Measurements from ENCODE around the gene MDP1.
"Not testable (repeated sequence)": the region's sequence is repeated elsewhere in the genome, so short reads cannot be mapped to it uniquely, and the experiment has no call there.

Gene MDP1

DNA sequence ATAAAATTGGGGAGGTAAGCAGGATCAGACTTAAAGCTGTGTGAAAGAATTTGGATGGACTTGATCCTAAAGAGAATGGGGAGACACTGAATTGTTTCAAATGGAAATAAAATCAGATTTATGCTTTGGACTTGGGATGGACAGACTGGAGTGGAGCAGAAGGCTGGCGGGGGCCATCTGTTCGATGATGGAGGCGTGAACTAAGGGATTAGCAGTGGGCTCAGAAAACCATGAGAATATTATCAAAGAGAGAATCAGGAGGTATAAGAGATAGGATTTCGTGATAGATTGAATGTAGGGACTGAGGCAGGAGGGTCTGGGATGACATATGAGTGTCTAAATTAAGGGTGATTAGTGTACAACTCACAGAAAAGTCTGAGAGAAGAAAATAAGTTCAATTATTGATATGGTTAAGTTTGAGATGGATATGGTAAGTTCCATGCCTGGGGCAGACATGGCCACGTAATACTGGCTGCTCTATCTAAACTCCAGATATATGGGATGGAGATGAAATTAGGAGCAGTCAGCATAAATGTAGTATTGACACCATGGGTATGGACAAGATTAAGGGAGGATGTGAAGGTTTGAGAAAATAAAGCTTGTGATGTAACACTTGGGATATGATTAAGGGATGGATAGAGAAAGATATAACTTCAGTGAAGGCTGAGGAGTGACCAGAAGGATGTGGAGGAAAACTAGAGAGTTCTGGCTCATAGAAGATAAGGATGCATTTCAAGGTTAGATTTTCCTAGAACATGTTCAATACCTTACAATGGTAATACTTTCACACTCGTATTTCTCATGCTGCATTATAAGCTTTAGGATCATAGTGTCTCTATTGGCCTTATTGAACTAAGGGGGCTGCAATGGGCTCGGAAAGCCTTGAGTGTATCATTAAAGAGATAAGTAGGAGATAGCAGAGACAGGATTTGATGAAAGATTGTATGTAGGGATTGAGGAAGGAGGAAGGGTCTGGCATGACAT is 11.4 kb downstream of the MDP1 start:
- H3K4me1 ChIP-seq, result no peaks in the 10 kb centered on the region
- peaks cover 12% of the 10 kb centered on the region for H3K36me3 ChIP-seq
- no peak for DNase-seq
- H3K4me3 ChIP-seq (ENCODE audit: low read depth, low read length), result no peak overlapping the region
- TF ChIP-seq, protein P1, sequence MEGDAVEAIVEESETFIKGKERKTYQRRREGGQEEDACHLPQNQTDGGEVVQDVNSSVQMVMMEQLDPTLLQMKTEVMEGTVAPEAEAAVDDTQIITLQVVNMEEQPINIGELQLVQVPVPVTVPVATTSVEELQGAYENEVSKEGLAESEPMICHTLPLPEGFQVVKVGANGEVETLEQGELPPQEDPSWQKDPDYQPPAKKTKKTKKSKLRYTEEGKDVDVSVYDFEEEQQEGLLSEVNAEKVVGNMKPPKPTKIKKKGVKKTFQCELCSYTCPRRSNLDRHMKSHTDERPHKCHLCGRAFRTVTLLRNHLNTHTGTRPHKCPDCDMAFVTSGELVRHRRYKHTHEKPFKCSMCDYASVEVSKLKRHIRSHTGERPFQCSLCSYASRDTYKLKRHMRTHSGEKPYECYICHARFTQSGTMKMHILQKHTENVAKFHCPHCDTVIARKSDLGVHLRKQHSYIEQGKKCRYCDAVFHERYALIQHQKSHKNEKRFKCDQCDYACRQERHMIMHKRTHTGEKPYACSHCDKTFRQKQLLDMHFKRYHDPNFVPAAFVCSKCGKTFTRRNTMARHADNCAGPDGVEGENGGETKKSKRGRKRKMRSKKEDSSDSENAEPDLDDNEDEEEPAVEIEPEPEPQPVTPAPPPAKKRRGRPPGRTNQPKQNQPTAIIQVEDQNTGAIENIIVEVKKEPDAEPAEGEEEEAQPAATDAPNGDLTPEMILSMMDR (IDR thresholded peaks at IDR 0.05; ENCODE audit: low read depth, low read length), result no peak
- no peaks in the 10 kb centered on the region for H3K27me3 ChIP-seq
- no peaks in the 10 kb centered on the region for H3K9me3 ChIP-seq

DNA sequence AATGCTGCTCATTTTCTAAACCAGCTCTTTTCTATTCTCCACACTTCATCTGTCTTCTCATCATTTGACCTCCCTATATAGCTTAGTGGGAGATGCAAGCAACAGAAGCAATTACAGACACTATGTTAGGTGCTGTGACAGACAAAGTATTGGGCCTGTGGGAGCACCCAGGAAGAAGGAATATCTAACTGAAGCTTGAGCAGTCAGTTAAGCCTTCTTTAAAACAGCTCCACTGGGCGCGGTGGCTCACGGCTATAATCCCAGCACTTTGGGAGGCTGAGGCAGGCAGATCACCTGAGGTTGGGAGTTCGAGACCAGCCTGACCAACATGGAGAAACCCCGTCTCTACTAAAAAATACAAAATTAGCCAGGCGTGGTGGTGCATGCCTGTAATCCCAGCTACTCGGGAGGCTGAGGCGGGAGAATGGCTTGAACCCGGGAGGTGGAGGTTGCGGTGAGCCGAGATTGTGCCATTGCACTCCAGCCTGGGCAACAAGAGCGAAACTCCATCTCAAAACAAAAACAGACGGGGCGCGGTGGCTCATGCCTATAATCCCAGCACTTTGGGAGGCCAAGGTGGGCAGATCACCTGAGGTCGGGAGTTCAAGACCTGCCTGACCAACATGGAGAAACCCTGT is 12.5 kb downstream of the MDP1 start:
- not testable (repeated sequence) for H3K9me3 ChIP-seq; H3K4me3 ChIP-seq (ENCODE audit: low read depth, low read length); H3K4me1 ChIP-seq; H3K27me3 ChIP-seq; DNase-seq
- peaks cover 12% of the 10 kb centered on the region for H3K36me3 ChIP-seq

DNA sequence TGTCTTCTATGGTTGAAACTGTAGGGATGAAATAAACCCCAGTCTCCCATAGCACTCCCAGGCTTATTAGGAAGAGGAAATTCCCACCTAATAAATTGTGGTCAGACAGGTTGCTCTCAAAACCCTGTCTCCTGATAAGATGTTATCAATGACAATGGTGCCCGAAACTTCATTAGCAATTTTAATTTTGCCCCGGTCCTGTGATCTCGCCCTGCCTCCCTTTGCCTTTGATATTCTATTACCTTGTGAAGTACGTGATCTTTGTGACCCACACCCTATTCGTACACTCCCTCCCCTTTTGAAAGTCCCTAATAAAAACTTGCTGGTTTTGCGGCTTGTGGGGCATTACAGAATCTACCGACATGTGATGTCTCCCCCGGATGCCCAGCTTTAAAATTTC is 13.3 kb downstream of the MDP1 start:
- not testable (repeated sequence) for H3K4me1 ChIP-seq; H3K36me3 ChIP-seq; H3K27me3 ChIP-seq; H3K4me3 ChIP-seq (ENCODE audit: low read depth, low read length); DNase-seq; H3K9me3 ChIP-seq

DNA sequence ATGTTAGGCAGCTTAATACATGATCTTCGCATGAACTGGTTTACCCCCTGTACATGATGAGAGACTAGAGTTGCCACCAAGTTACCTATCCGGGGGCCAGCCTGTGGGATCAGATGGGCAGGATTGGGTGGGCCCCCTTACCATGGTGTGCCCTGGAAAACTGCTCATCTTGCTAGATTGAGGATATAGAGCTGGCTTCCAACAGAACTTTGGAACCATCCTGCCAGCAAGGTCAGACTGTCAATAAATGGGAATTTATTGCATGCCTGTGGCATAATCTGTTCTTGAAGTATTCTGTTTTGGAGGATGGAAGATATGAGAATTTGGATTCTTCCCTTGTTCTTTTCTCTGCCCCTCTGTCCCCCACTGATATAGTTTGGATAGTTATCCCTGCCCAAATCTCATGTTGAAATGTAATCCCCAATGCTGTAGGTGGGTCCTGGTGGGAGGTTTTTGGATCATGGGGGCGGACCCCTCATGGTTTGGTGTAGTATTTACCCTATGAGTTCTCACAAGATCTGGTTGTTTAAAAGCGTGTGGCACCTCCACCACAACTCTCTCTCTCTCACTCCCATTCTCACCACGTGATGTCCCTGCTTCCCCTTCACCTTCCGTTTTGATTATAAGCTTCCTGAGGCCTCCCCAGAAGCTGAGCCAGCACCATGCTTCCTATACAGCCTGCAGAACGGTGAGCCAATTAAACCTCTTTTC is 16.9 kb downstream of the MDP1 start:
- peaks cover 11% of the 10 kb centered on the region; the same call in 1 of the 2 replicates for H3K36me3 ChIP-seq
- TF ChIP-seq, protein P1 (IDR thresholded peaks at IDR 0.05; ENCODE audit: low read depth, low read length), result no peak
- no peaks in the 10 kb centered on the region for H3K27me3 ChIP-seq
- no peak overlapping the region for H3K4me3 ChIP-seq (ENCODE audit: low read depth, low read length)
- no peaks in the 10 kb centered on the region for H3K4me1 ChIP-seq
- DNase-seq, result no peak
- H3K9me3 ChIP-seq, result no peaks in the 10 kb centered on the region

DNA sequence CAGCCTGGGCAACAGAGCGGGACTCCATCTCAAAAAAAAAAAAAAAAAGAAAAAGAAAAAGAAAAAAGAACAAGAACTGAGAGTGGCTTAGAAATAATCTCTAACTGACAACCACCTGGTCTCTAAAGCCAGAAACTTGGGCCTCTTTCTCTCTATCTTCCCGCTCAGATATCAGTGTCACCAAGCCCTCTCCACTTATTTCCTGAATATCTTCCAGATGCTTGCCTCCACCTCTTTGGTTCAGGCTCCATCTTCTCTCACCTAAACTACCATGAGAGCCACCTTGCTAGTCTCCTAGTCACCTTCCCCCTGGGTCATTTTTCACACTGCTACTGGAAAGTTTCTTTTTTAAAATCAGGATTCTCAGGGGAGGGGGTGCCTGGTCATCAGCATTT is 18.8 kb downstream of the MDP1 start:
- H3K4me1 ChIP-seq, result no peaks in the 10 kb centered on the region
- no peak overlapping the region for H3K4me3 ChIP-seq (ENCODE audit: low read depth, low read length)
- DNase-seq, result no peak
- H3K27me3 ChIP-seq, result no peaks in the 10 kb centered on the region
- TF ChIP-seq, protein P1 (IDR thresholded peaks at IDR 0.05; ENCODE audit: low read depth, low read length), result no peak
- H3K9me3 ChIP-seq, result no peaks in the 10 kb centered on the region
- H3K36me3 ChIP-seq, result peaks cover 22% of the 10 kb centered on the region

DNA sequence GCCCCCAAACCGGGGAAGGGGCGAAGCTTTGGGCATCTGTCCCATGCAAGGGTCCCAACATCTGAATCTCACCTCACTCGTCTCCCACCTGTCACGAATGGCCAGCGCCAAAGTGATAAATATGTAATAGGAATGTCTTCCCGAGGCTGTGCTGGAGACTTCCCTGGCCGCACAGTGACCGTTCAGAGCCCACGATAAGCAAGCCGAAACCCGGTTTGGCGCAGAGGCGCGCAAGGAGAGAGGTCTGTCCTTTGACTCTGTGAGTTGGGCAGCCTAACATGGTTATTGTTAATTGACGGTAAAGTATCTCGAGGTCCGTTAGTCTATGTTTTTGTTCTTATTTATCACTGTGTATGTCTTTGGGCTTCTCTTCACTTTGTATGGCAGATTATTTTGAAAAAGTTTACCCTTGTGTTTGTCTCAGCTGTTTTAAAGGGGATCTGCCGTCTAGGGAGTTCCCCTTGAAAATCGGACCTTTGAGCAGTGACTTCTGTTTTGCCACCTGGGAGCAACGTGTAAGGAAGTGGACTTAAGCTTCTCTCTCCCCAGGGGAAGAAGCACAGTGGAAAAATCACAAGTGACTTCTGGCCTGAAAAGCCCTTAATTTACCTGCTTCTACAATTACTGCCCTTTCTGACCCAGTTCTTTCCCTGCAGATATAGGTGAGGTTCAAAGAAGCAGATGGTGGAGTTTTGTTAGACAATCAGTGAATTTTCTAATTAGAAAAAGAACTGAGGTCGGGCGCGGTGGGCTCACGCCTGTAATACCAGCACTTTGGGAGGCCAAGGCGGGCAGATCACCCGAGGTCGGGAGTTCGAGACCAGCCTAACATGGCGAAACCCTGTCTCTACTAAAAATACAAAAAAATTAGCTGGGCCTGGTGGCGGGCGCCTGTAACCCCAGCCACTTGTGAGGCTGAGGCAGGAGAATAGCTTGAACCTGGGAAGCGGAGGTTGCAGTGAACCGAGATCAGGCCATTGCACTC is 19.5 kb downstream of the MDP1 start:
- TF ChIP-seq, protein P1 (IDR thresholded peaks at IDR 0.05; ENCODE audit: low read depth, low read length), result no peak
- Histone ChIP-seq H3K36me3 (peaks cover 19% of the 10 kb centered on the region), H3K4me1 (no peaks in the 10 kb centered on the region), H3K9me3 (no peaks in the 10 kb centered on the region), H3K27me3 (no peaks in the 10 kb centered on the region), H3K4me3 (ENCODE audit: low read depth, low read length) (peak overlapping the region; percentile 94)
- no peak for DNase-seq

Data from BE2C (cell line).